Neural cell (in vitro differentiated cells): ENCODE data around the gene TTYH3.

Source experiments
- CTCF ChIP-seq: fragments of 450-650 bp; IDR thresholded peaks from 2 replicates; pipeline ENCODE4 v1.5.1; 2014; ENCODE audit warnings: antibody characterized with exemption, mild to moderate bottlenecking, moderate library complexity; ENCODE audit not compliant: poor library complexity, severe bottlenecking
- EZH2 ChIP-seq: fragments of 200-600, 300-800 bp; shearing (Covaris generic), sonication (generic); IDR thresholded peaks from 2 replicates; pipeline ENCODE4 v1.6.1; 2014; ENCODE audit warnings: antibody characterized with exemption, low read length, borderline replicate concordance, mild to moderate bottlenecking; ENCODE audit not compliant: insufficient read depth, poor library complexity, severe bottlenecking

- TF ChIP-seq EZH2 (no peak), CTCF (no peak)
Measured at GRCh38 chr7:2663960-2664359, 32.2 kb downstream of the TTYH3 start.
